Measurements from ENCODE around the gene BAZ1B.
"Not testable (repeated sequence)": the region's sequence is repeated elsewhere in the genome, so short reads cannot be mapped to it uniquely, and the experiment has no call there.

Gene BAZ1B

GRCh38 chr7:73424489-73424885, 97.6 kb downstream of the BAZ1B start:
- no peak for DNase-seq

- no peak for DNase-seq
Observed at GRCh38 chr7:73423519-73424488, 98.3 kb downstream of the BAZ1B start.

DNA sequence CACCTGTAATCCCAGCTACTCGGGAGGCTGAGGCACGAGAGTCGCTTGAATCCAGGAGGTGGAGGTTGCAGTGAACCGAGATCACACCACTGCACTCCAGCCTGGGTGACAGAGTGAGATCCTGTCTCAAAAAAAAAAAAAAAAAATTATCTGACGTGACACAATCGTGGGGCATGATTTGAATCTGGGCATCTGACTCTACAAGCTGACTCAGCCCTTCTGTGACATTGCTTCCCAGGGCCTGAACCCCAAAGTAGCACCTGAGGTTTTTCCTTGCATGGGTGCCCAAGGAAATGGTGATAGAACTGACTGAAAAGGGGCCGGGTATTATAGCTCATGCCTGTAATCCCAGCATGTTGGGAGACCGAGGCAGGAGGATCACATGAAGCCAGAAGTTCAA, 101.5 kb downstream of the BAZ1B start:
- not testable (repeated sequence) for DNase-seq

- peak; percentile 38 for DNase-seq
Observed at GRCh38 chr7:73420016-73420415, 102.1 kb downstream of the BAZ1B start.

- no peak for DNase-seq
Observed at GRCh38 chr7:73418113-73418703, 103.9 kb downstream of the BAZ1B start.

DNA sequence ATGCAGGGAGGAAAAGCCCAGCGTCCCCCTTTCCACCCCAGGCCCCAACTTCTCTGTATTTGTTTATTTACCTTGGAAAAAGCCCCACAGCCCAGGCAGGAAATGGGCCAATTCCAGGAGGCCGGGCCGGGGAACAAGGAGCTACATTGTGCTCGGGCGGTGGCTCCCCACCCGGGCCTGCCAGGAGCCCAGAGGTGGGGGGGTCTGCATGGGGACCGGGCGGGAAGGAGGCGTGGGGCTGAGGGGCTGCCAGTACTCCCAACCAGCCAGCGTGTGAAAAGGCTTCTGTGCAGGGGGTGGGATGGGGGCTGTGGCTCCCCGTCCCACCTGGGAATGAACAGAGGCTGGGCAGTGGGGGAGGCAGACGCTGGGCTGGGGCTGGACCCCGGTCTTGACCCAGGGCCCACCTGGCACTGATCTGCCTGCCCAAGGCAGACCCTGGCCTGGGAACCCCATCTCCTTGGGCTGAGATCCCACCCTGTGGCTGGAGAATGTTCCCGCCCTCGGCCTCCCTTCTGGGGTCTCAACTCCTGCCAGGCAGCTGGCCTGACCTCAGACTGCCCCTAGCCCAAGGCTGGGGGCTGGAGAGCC, 111.5 kb downstream of the BAZ1B start:
- not testable (repeated sequence) for DNase-seq

GRCh38 chr7:73404860-73405259, 117.2 kb downstream of the BAZ1B start:
- not testable (repeated sequence) for DNase-seq

DNA sequence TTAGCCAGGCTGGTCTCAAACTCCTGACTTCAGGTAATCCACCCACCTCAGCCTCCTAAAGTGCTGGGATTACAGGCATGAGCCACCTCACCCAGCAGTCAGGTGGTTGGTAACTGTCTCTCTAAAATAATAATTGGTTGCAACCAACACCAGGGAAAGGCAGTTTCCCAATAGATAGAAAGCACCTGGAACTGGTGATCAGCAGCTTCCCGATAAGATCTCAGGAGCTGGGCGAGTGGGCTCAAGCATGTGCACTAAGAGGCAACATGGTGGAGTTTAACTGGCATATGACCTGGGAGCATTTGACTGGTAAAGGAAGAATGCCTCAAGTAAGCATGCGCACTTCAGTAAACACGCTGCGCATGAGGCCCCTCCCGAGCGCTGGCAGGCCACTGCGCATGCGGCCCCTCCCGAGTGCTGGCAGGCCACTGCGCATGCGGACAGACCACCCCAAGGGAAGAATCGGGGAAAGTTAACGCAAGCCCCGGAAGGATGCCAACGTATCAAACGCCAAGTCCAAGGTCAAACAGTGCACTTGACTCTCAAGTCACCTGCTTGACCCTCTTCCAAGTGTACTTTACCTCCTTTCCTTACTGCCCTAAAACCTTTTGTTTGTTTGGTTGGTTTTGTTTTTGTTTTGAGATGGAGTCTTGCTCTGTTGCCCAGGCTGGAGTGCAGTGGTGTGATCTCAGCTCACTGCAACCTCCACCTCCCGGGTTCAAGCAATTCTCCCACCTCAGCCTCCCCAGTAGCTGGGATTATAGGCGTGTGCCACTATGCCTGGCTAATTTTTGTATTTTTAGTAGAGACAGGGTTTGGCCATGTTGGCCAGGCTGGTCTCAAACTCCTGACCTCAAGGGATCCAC, 122.7 kb downstream of the BAZ1B start:
- not testable (repeated sequence) for DNase-seq

- no peak for DNase-seq
Observed at GRCh38 chr7:73397521-73398281, 124.4 kb downstream of the BAZ1B start.

- DNase-seq: no peak
Observed at GRCh38 chr7:73395538-73396503, 126.3 kb downstream of the BAZ1B start.

DNA sequence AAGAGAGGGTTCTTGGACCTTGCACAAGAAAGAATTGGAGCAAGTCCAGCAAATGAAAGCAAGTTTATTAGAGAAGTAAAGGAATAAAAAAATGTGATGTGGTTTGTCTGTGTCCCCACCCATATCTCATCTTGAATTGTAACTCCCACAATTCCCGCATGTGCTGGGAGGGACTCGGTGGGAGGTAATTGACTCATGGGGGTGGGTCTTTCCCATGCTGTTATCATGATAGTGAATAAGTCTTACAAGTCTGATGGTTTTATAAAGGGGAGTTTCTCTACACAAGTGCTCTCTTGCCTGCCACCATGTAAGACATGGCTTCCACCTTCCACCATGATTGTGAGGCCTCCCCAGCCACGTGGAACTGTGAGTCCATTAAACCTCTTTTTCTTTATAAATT, 127.7 kb downstream of the BAZ1B start:
- no peak for DNase-seq

DNA sequence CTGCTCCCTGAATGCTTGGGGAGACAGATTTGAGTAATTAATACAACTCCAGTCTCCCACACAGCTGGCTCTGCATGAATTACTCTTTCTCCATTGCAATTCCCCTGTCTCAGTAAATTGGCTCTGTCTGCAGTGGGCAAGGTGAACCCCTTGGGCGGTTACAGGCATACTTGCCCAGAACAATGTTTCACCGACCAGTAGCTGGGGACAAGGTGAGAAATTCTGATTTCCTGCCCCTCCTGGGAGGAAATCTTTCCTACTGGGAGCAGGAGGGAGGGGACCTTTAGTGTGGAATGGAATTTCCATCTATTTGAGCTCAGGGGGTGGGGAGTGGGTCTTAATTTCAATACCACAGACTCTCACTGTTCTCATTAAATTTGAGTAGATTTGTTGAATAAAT, 130.7 kb downstream of the BAZ1B start:
- DNase-seq: no peak

Measured in NCI-H1092 (cell line).